ENCODE results near the gene DNAJB8.

The DNAJB8 gene

DNA sequence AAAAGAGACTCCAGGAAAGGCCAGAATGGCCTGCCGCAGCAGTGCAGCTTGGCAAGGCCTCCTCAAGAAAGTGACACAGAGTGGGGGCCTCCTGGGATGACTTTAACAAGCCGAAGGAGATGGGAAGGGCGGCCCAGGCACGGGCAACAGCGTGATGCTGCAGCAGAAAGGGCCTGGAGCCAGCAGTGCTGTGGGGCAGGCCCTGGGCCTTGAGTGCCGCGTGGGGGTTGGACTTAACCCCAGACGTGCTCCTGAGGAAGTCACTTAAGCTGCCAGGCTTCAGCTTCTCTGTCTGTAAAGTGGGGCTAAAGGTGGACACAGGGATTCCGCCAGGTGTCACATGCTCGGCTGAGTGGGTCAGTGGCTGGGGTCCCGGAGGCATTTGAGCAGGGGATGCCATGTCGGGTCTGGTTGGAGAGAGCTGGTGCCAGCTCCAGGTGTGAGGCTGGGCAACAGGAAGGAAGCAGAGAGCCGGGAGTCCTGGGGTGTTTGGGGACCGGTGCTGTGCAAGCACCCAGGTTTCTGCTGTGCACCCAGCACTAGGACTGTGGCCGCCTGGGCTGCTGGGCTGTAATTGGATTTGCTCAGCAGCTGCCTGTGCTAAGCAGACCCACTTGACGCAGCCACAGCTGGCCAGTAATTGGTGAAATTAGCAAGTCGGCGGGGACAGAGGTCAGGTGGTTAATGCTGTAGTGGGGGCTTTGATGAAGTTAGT is 7.8 kb downstream of the DNAJB8 start:
- TF ChIP-seq CTCF (IDR thresholded peaks at IDR 0.05; ENCODE audit: low read depth, low read length) (no peak), MAX (IDR thresholded peaks at IDR 0.05; ENCODE audit: low read depth, low read length) (no peak), MYC (IDR thresholded peaks at IDR 0.05; ENCODE audit: low read depth, low read length) (no peak), POLR2A (IDR thresholded peaks at IDR 0.05; ENCODE audit: extremely low read depth, insufficient read length) (no peak)
- DNase-seq (ENCODE audit: low read depth) = peak; percentile 16
- H3K4me3 ChIP-seq (ENCODE audit: low read depth, low read length) = no peak overlapping the region

- no peak for TF ChIP-seq MYC (IDR thresholded peaks at IDR 0.05; ENCODE audit: low read depth, low read length)
- no peak for TF ChIP-seq MAX (IDR thresholded peaks at IDR 0.05; ENCODE audit: low read depth, low read length)
- TF ChIP-seq POLR2A (IDR thresholded peaks at IDR 0.05; ENCODE audit: extremely low read depth, insufficient read length) = no peak
- H3K4me3 ChIP-seq (ENCODE audit: low read depth, low read length) = no peak overlapping the region
- DNase-seq (ENCODE audit: low read depth) = no peak
These were observed 8.8 kb downstream of the DNAJB8 start for GRCh38 chr3:128457937-128458336.

DNA sequence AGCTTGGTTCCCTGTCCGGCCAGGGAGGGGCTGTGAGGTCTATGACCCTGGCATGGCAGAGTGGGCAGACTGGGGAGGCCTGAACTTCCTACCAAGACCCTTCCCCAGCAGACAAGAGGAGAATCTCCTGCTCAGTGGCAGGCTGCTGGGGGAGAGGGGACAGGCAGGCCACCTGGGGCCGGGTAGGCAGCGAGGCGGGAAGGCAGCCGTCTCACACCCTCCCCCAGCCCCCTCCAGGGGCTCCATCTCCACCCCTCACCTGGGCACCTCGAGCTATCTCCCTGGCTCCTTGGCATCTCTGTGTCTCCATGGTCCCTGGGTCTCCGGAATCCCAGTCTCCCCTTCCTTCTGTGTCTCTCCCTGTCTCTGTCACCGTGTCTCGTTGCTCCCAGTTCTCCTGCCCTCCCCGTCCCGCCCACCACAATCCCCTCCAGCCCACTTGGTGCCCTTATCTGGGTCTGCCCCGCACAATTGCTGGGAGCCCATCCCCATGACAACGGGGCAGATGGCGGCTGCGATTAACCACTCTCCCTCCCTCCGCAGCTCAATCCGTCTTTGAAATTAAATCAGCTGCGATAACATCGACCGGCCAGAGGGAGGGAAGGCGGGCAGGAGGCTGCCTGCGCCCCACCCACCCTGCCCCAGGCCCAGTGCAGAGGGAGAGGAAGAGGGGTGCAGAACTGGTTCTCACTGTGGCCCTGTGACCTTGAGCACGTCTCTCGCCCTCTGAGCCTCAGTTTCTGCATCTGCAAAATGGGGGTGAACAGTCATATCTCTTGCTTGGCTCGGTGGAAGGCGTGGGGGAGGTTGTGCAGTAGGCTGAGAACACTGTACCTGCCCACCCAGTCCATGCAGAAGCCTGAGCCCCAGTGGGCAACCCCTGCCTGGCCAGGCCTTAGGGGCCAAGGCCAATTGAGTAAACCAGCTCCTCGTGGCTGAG is 9.6 kb downstream of the DNAJB8 start:
- DNase-seq (ENCODE audit: low read depth) = no peak
- no peak overlapping the region for H3K4me3 ChIP-seq (ENCODE audit: low read depth, low read length)
- TF ChIP-seq POLR2A (IDR thresholded peaks at IDR 0.05; ENCODE audit: extremely low read depth, insufficient read length) = no peak
- TF ChIP-seq MAX (IDR thresholded peaks at IDR 0.05; ENCODE audit: low read depth, low read length) = no peak
- TF ChIP-seq CTCF (IDR thresholded peaks at IDR 0.05; ENCODE audit: low read depth, low read length) = no peak
- TF ChIP-seq MYC (IDR thresholded peaks at IDR 0.05; ENCODE audit: low read depth, low read length) = no peak

GRCh38 chr3:128455786-128456748 is 10.6 kb downstream of the DNAJB8 start:
- TF ChIP-seq POLR2A (IDR thresholded peaks at IDR 0.05; ENCODE audit: extremely low read depth, insufficient read length) (no peak), CTCF (IDR thresholded peaks at IDR 0.05; ENCODE audit: low read depth, low read length) (no peak), MYC (IDR thresholded peaks at IDR 0.05; ENCODE audit: low read depth, low read length) (no peak), MAX (IDR thresholded peaks at IDR 0.05; ENCODE audit: low read depth, low read length) (no peak)
- no peak overlapping the region for H3K4me3 ChIP-seq (ENCODE audit: low read depth, low read length)
- DNase-seq (ENCODE audit: low read depth) = no peak

DNA sequence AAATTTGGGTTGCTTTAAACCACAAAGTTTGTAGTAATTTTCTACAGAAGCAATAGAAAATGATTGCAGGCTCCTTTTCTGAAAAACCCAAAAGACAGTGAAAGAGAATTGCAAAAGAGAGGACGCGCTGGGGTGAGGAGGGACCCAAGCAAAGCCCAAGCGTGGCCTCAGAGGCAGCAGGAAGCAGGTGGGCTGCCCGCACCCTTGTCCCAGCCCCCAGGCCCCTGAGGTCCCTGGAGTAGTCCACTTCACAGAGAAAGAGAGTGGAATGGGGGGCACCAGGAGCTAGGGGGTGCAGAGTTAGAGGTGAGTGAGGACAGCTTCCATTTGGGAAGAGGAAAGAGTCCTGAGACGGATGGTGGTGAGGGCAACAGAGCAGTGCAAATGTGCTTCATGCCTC is 11.6 kb downstream of the DNAJB8 start:
- H3K4me3 ChIP-seq (ENCODE audit: low read depth, low read length) = no peak overlapping the region
- TF ChIP-seq MAX (IDR thresholded peaks at IDR 0.05; ENCODE audit: low read depth, low read length) (no peak), MYC (IDR thresholded peaks at IDR 0.05; ENCODE audit: low read depth, low read length) (no peak), CTCF (IDR thresholded peaks at IDR 0.05; ENCODE audit: low read depth, low read length) (no peak), POLR2A (IDR thresholded peaks at IDR 0.05; ENCODE audit: extremely low read depth, insufficient read length) (no peak)
- DNase-seq (ENCODE audit: low read depth) = no peak

Measured in NB4 (cell line).